HFF-Myc (cell line): ENCODE results near the gene SNX20.
A peak's percentile ranks its signal among the peaks of the same experiment; 100 is the strongest.

Experiments
- DNase-seq: peaks from one replicate; pipeline ENCODE4 v3.0.0-alpha.2; 2011; ENCODE audit warnings: low read depth; ENCODE audit errors: extremely low read depth
- H3K4me3 ChIP-seq: replicated peaks from 2 replicates; pipeline ENCODE4 v1.5.1; 2011; ENCODE audit warnings: low read depth, mild to moderate bottlenecking, control low read depth, low read length
- CTCF ChIP-seq: IDR thresholded peaks from 2 replicates; pipeline ENCODE4 v1.5.1; 2012; ENCODE audit warnings: mild to moderate bottlenecking, low read depth, low read length, control low read depth; ENCODE audit errors: missing control alignments

SNX20 gene

GRCh38 chr16:50696575-50697420, 15.7 kb upstream of the SNX20 start:
- H3K4me3 ChIP-seq: no peak overlapping the region
- peak; percentile 35 for DNase-seq
- TF ChIP-seq CTCF: no peak

- no peak for DNase-seq
- TF ChIP-seq CTCF: no peak
- H3K4me3 ChIP-seq: no peak overlapping the region
These were observed 15.0 kb upstream of the SNX20 start for GRCh38 chr16:50696126-50696525.

- TF ChIP-seq CTCF: no peak
- no peak for DNase-seq
- H3K4me3 ChIP-seq: no peak overlapping the region
These were observed 14.2 kb upstream of the SNX20 start for GRCh38 chr16:50695017-50696000.

GRCh38 chr16:50694206-50694605, 13.1 kb upstream of the SNX20 start:
- no peak for TF ChIP-seq CTCF
- DNase-seq: no peak

GRCh38 chr16:50692999-50693781, 12.1 kb upstream of the SNX20 start, which contains the start of gene NOD2:
TSS of gene NOD2 (plus strand) at chr16:50693606. CDS start at chr16:50699496, 5,890 bp downstream.
- no peak for TF ChIP-seq CTCF
- no peak for DNase-seq
- H3K4me3 ChIP-seq: no peak within 1 kb of the TSS

More at GRCh38 chr16:50694206-50694605, 13.1 kb upstream of the SNX20 start:
- H3K4me3 ChIP-seq: no peak overlapping the region

- TF ChIP-seq CTCF: no peak
- H3K4me3 ChIP-seq: no peak overlapping the region
- DNase-seq: no peak
These were observed 11.5 kb upstream of the SNX20 start for GRCh38 chr16:50692644-50692998.
